ENCODE measurements around the gene MAP4. TPM values are rescaled to one million over a fixed set of nuclear protein-coding genes. Genes with fewer than 3 reads are reported as not detected.

MAP4 gene
- total RNA-seq, 1 donor = 158 TPM

- Histone ChIP-seq H3K4me1 (ENCODE audit: insufficient read depth, low read length) (no peaks in the 10 kb centered on the region), H4K20me1 (ENCODE audit: insufficient read depth, low read length) (peaks cover 20% of the 10 kb centered on the region), H2AFZ (ENCODE audit: low read length) (no peak overlapping the region), H3K27me3 (ENCODE audit: insufficient read depth, low read length) (no peaks in the 10 kb centered on the region), H3K4me3 (ENCODE audit: insufficient read depth, low read length) (no peak overlapping the region), H3K36me3 (ENCODE audit: insufficient read depth, low read length) (peaks cover 84% of the 10 kb centered on the region), H3K9me3 (ENCODE audit: low read depth, low read length) (no peaks in the 10 kb centered on the region), H3K4me2 (ENCODE audit: insufficient read depth, low read length) (no peak overlapping the region), H3K79me2 (ENCODE audit: insufficient read depth, low read length) (no peaks in the 10 kb centered on the region), H3K27ac (ENCODE audit: low read depth, low read length) (no peak overlapping the region)
- TF ChIP-seq CTCF (IDR thresholded peaks at IDR 0.05; ENCODE audit: extremely low read depth, low read depth, low read length) = no peak
- peak; percentile 65 for DNase-seq (ENCODE audit: insufficient read length, low spot score, missing footprints)
Observed at GRCh38 chr3:47852604-47853602, 163.3 kb downstream of the MAP4 start.

- peaks cover 25% of the 10 kb centered on the region for H4K20me1 ChIP-seq (ENCODE audit: insufficient read depth, low read length)
- H2AFZ ChIP-seq (ENCODE audit: low read length) = no peak overlapping the region
- H3K4me2 ChIP-seq (ENCODE audit: insufficient read depth, low read length) = no peak overlapping the region
- H3K4me1 ChIP-seq (ENCODE audit: insufficient read depth, low read length) = no peaks in the 10 kb centered on the region
- H3K36me3 ChIP-seq (ENCODE audit: insufficient read depth, low read length) = peaks cover 88% of the 10 kb centered on the region
- no peaks in the 10 kb centered on the region for H3K79me2 ChIP-seq (ENCODE audit: insufficient read depth, low read length)
- no peak for TF ChIP-seq CTCF (IDR thresholded peaks at IDR 0.05; ENCODE audit: extremely low read depth, low read depth, low read length)
- no peak overlapping the region for H3K4me3 ChIP-seq (ENCODE audit: insufficient read depth, low read length)
- no peak overlapping the region for H3K27ac ChIP-seq (ENCODE audit: low read depth, low read length)
- peak; percentile 49 for DNase-seq (ENCODE audit: insufficient read length, low spot score, missing footprints)
- no peaks in the 10 kb centered on the region for H3K27me3 ChIP-seq (ENCODE audit: insufficient read depth, low read length)
- no peaks in the 10 kb centered on the region for H3K9me3 ChIP-seq (ENCODE audit: low read depth, low read length)
Observed at GRCh38 chr3:47851888-47852603, 164.2 kb downstream of the MAP4 start.

- Histone ChIP-seq H3K4me3 (ENCODE audit: insufficient read depth, low read length) (no peak overlapping the region), H3K27me3 (ENCODE audit: insufficient read depth, low read length) (no peaks in the 10 kb centered on the region), H3K36me3 (ENCODE audit: insufficient read depth, low read length) (peaks cover 87% of the 10 kb centered on the region), H3K4me1 (ENCODE audit: insufficient read depth, low read length) (no peaks in the 10 kb centered on the region), H3K27ac (ENCODE audit: low read depth, low read length) (no peak overlapping the region), H4K20me1 (ENCODE audit: insufficient read depth, low read length) (peaks cover 31% of the 10 kb centered on the region), H3K9me3 (ENCODE audit: low read depth, low read length) (no peaks in the 10 kb centered on the region), H3K4me2 (ENCODE audit: insufficient read depth, low read length) (no peak overlapping the region), H2AFZ (ENCODE audit: low read length) (no peak overlapping the region), H3K79me2 (ENCODE audit: insufficient read depth, low read length) (no peaks in the 10 kb centered on the region)
- TF ChIP-seq CTCF (IDR thresholded peaks at IDR 0.05; ENCODE audit: extremely low read depth, low read depth, low read length) = no peak
- DNase-seq (ENCODE audit: insufficient read length, low spot score, missing footprints) = peak; percentile 88
Observed at GRCh38 chr3:47850564-47851410, 165.4 kb downstream of the MAP4 start.
